SU-DHL-6 (cell line): ENCODE data around the gene IMPACT.

Source experiments
- CTCF ChIP-seq: fragments of 200-600 bp; sonication (generic); IDR thresholded peaks from one replicate; pipeline ENCODE4 v1.5.1; 2017; ENCODE audit warnings: antibody characterized with exemption, mild to moderate bottlenecking, low read length, moderate library complexity; ENCODE audit not compliant: insufficient read depth, poor library complexity, severe bottlenecking
- EZH2phosphoT487 ChIP-seq: fragments of 200-600 bp; sonication (generic), shearing (Covaris generic); conservative IDR thresholded peaks from 2 replicates; pipeline ENCODE4 v1.6.1; 2018; ENCODE audit warnings: mild to moderate bottlenecking, antibody characterized with exemption, low read length, moderate library complexity, mixed read lengths

- TF ChIP-seq CTCF: no peak
- TF ChIP-seq EZH2phosphoT487: no peak
Measured at GRCh38 chr18:24400587-24400986, 25.9 kb upstream of the IMPACT start.
